HepG2 (cell line): ENCODE data around the gene RNASE12. TPM values are rescaled to one million over a fixed set of nuclear protein-coding genes. Genes with fewer than 3 reads are reported as not detected.

Experiments used
- ATAC-seq: fragments of 200-7000 bp; cut with Tn5 transposase; 3 replicates; pipeline ENCODE4 v1.9.1; 2020; ENCODE audit warnings: mild to moderate bottlenecking, moderate library complexity
- BruUV-seq: library from RNA; stranded (reverse); fragments of 400-500 nt; replicated peaks from 2 replicates; lab custom pipeline; 2021; lab: Mats Ljungman, UMichigan
- CTCF ChIA-PET: fragments of 300-600 bp; formaldehyde crosslinking; extraction: SDS; loops from one replicate; lab custom pipeline; 2021; ENCODE audit warnings: low total read pairs, inconsistent platforms, low intra/inter-chr PET ratio; lab: Yijun Ruan, JAX
- POLR2A ChIA-PET: fragments of 350-600 bp; sonication (Branson Sonifier 250); formaldehyde crosslinking; loops from one replicate; lab custom pipeline; 2020; ENCODE audit warnings: antibody characterized with exemption, inconsistent platforms; lab: Yijun Ruan, JAX
- DNase-seq: peaks from one replicate; pipeline ENCODE4 v3.0.0-alpha.2; 2015; ENCODE audit warnings: low spot score
- FAIRE-seq: peaks from 3 replicates; lab custom pipeline; 2011; peaks lifted over from hg19 to GRCh38; lab: Jason Lieb, UNC
- H2AFZ ChIP-seq: one replicate; pipeline ENCODE4 v1.6.1; 2011; ENCODE audit warnings: low read length, inconsistent platforms
- H3K27ac ChIP-seq: fragments of 300-600 bp; 3 replicates; pipeline ENCODE4 v1.8.0; 2011; ENCODE audit warnings: mixed run types, mild to moderate bottlenecking, mixed read lengths, low read length, inconsistent platforms; ENCODE audit not compliant: insufficient read depth; ENCODE audit errors: extremely low read length
- H3K27me3 ChIP-seq, 2 experiments: fragments of 200-600 bp in 1 of 2; 2 replicates in 1 of 2; 3 replicates in 1 of 2; pipeline versions ENCODE4 v1.6.0 to v1.8.0; 2011; ENCODE audit warnings: low read length in 2 of 2, mild to moderate bottlenecking in 2 of 2, moderate library complexity in 2 of 2, inconsistent platforms in 1 of 2; ENCODE audit not compliant: insufficient read depth in 2 of 2, control insufficient read depth in 1 of 2
- H3K36me3 ChIP-seq, 2 experiments: fragments of 200-600 bp in 1 of 2; replicated peaks in 1 of 2; 2 replicates in 1 of 2; 3 replicates in 1 of 2; pipeline versions ENCODE4 v1.5.1 to v1.8.0; 2011; ENCODE audit warnings: low read length in 2 of 2, inconsistent platforms in 1 of 2; ENCODE audit not compliant: insufficient read depth in 2 of 2, control insufficient read depth in 1 of 2
- H3K4me1 ChIP-seq: 2 replicates; pipeline ENCODE4 v1.5.1; 2012; ENCODE audit warnings: low read length, inconsistent platforms; ENCODE audit not compliant: insufficient read depth
- H3K4me2 ChIP-seq: 2 replicates; pipeline ENCODE4 v1.6.0; 2011; ENCODE audit warnings: low read depth, low read length, inconsistent platforms
- H3K4me3 ChIP-seq, 3 experiments: fragments of 200-600 bp in 1 of 3; sonication (generic), shearing (Covaris generic) in 1 of 3; replicated peaks in 1 of 3; 2 replicates each; pipeline ENCODE4 v1.5.1; 2011 to 2016; ENCODE audit warnings: low read length in 3 of 3, inconsistent platforms in 2 of 3, low read depth in 2 of 3, mild to moderate bottlenecking in 2 of 3, control low read depth in 1 of 3, mixed read lengths in 1 of 3; ENCODE audit not compliant: insufficient read depth in 1 of 3
- H3K79me2 ChIP-seq: one replicate; pipeline ENCODE4 v1.6.1; 2011; ENCODE audit warnings: low read length, inconsistent platforms; ENCODE audit not compliant: insufficient read depth
- H3K9ac ChIP-seq: 2 replicates; pipeline ENCODE4 v1.6.0; 2011; ENCODE audit warnings: mild to moderate bottlenecking, low read depth, low read length, inconsistent platforms; ENCODE audit not compliant: insufficient read depth
- H3K9me3 ChIP-seq: 2 replicates; pipeline ENCODE4 v1.5.1; 2012; ENCODE audit warnings: mild to moderate bottlenecking, low read length
- H4K20me1 ChIP-seq: 2 replicates; pipeline ENCODE4 v1.6.0; 2011; ENCODE audit warnings: inconsistent platforms, mild to moderate bottlenecking, low read length, moderate library complexity; ENCODE audit not compliant: insufficient read depth
- CBX1 ChIP-seq: IDR thresholded peaks from one replicate; pipeline ENCODE4 v1.6.1; 2016; ENCODE audit warnings: antibody characterized with exemption, low read depth
- FIP1L1 ChIP-seq: fragments of 200-400 bp; formaldehyde crosslinking; IDR thresholded peaks from 2 replicates; pipeline ENCODE4 v1.6.1; 2018; ENCODE audit warnings: low read depth, mild to moderate bottlenecking, low read length, moderate library complexity, borderline replicate concordance; ENCODE audit not compliant: insufficient read depth
- HNRNPLL ChIP-seq: fragments of 200-400 bp; formaldehyde crosslinking; IDR thresholded peaks from 2 replicates; pipeline ENCODE4 v1.6.1; 2017; ENCODE audit warnings: mild to moderate bottlenecking, low read depth, low read length; ENCODE audit not compliant: poor library complexity, severe bottlenecking
- HOMEZ ChIP-seq: IDR thresholded peaks from 2 replicates; pipeline ENCODE4 v1.6.1; 2016; ENCODE audit warnings: low read depth
- KLF6 ChIP-seq: IDR thresholded peaks from 2 replicates; pipeline ENCODE4 v1.8.0; 2016; ENCODE audit warnings: missing biosample characterization, missing genetic modification reagents
- MAFK ChIP-seq, 2 experiments: IDR thresholded peaks in 1 of 2; conservative IDR thresholded peaks in 1 of 2; 2 replicates each; pipeline ENCODE4 v1.6.1; 2011; ENCODE audit warnings: improper control_type of control experiment in 2 of 2, low read length in 2 of 2
- MBD4 ChIP-seq: IDR thresholded peaks from 2 replicates; pipeline ENCODE4 v1.6.1; 2012; ENCODE audit warnings: low read length, inconsistent platforms, borderline replicate concordance
- NFATC3 ChIP-seq: sonication (generic); formaldehyde crosslinking; IDR thresholded peaks from 2 replicates; pipeline ENCODE4 v1.5.1; 2020; ENCODE audit warnings: mild to moderate bottlenecking, missing genetic modification reagents
- NFYB ChIP-seq: sonication (generic); formaldehyde crosslinking; IDR thresholded peaks from 2 replicates; pipeline ENCODE4 v1.4.0; 2020; ENCODE audit warnings: missing genetic modification reagents
- NR1H2 ChIP-seq: sonication (generic); formaldehyde crosslinking; IDR thresholded peaks from 2 replicates; pipeline ENCODE4 v1.8.1; 2022; ENCODE audit warnings: low read depth, missing genetic modification reagents, borderline replicate concordance
- PAF1 ChIP-seq: IDR thresholded peaks from 2 replicates; pipeline ENCODE4 v1.6.1; 2016; ENCODE audit warnings: missing genetic modification reagents, missing compliant biosample characterization
- PHF21A ChIP-seq: sonication (generic); formaldehyde crosslinking; IDR thresholded peaks from 2 replicates; pipeline ENCODE4 v1.5.0; 2020; ENCODE audit warnings: mild to moderate bottlenecking, missing genetic modification reagents
- PREB ChIP-seq: sonication (generic); formaldehyde crosslinking; IDR thresholded peaks from 2 replicates; pipeline ENCODE4 v1.4.0; 2020; ENCODE audit warnings: missing genetic modification reagents
- PRPF4 ChIP-seq: fragments of 200-400 bp; formaldehyde crosslinking; IDR thresholded peaks from 2 replicates; pipeline ENCODE4 v1.6.1; 2016; ENCODE audit warnings: low read length, low read depth; ENCODE audit not compliant: poor library complexity, severe bottlenecking
- RFX3 ChIP-seq: IDR thresholded peaks from 2 replicates; pipeline ENCODE4 v1.6.1; 2016; ENCODE audit warnings: missing biosample characterization, missing genetic modification reagents
- RXRA ChIP-seq: sonication (generic); formaldehyde crosslinking; IDR thresholded peaks from 2 replicates; pipeline ENCODE4 v1.5.1; 2020; ENCODE audit warnings: missing genetic modification reagents
- SALL1 ChIP-seq: sonication (generic); formaldehyde crosslinking; IDR thresholded peaks from 2 replicates; pipeline ENCODE4 v1.8.0; 2022; ENCODE audit warnings: mild to moderate bottlenecking, missing genetic modification reagents
- ZNF564 ChIP-seq: sonication (generic); formaldehyde crosslinking; IDR thresholded peaks from 2 replicates; pipeline ENCODE4 v1.8.1; 2023; ENCODE audit warnings: mild to moderate bottlenecking, missing genetic modification reagents
- ZNF629 ChIP-seq: sonication (generic); formaldehyde crosslinking; conservative IDR thresholded peaks from 2 replicates; pipeline ENCODE4 v1.5.0; 2020; ENCODE audit warnings: missing genetic modification reagents
- WGBS: methylation state at CpG from one replicate; pipeline ENCODE4 v1.1.6; 2017; ENCODE audit warnings: low lambda C conversion rate; 5-methylcytosine and 5-hydroxymethylcytosine counted together
- in situ Hi-C: cut with HindIII; loops from 2 replicates; pipeline ENCODE4 v1.10.0; 2017; ENCODE audit warnings: low pct_unique_long_range_greater_than_20kb; ENCODE audit not compliant: extremely low pct_ligation_motif_present
- intact Hi-C: fragments of 100-400 bp; cut with micrococcal nuclease; formaldehyde crosslinking; loops from one replicate; pipeline ENCODE4 v1.10.0; 2022; ENCODE audit not compliant: unreplicated experiment
- polyA plus RNA-seq, 8 experiments: library from polyadenylated mRNA; depleted of rRNA in 3 of 8; stranded (reverse) in 7 of 8; unstranded in 1 of 8; fragments of >200 nt; fragmentation: Illumina TruSeq in 4 of 8; extraction: Trizol in 4 of 8; gene quantifications; 2 replicates each; pipeline versions ENCODE4 v1.2.1 to v1.2.3, GENCODE V29; 2011 to 2016; ENCODE audit warnings: low read depth in 4 of 8, missing spikeins in 1 of 8, mixed read lengths in 1 of 8; ENCODE audit not compliant: insufficient read depth in 1 of 8
- total RNA-seq, 5 experiments: library from RNA; depleted of rRNA; stranded (reverse); fragments of >200 nt; fragmentation: Illumina TruSeq; extraction: Trizol; gene quantifications; 2 replicates each; pipeline ENCODE4 v1.2.3, GENCODE V29; 2016; ENCODE audit warnings: low read depth in 1 of 5

RNASE12 gene
- total and polyA plus RNA-seq, 2 of the 13 experiments (the other 11 are each of a cell fraction or from before 2014, with no cell fraction given) = not detected

DNA sequence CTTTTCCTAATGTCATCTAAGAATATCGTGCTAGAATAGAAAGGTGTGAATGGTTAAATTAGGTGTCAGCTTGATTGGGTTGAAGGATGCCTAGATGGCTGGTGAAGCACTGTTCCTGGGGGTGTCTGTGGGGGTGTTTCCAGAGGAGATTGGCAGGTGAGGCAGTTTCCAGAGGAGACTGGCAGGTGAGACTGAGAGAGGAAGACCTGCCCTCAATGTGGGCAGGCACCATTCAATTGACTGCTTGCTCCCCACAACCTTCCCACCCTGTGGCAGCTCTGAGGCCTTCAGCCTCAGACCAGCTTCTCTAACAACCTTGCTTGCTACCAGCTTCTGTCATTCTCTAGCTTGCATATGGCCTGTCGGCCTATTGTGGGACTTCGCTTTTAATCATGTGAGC is 39.6 kb downstream of the RNASE12 start:
- 76% methylated on average over 3 of the region's 3 CpGs for WGBS
- BruUV-seq = no TSS peak
- H3K36me3 ChIP-seq = no peaks in the 10 kb centered on the region
- no peak overlapping the region for H3K4me3 ChIP-seq
- intact Hi-C loops = no loop called here
- no peak overlapping the region for H3K9ac ChIP-seq
- H3K9me3 ChIP-seq = no peaks in the 10 kb centered on the region
- H3K27me3 ChIP-seq = no peaks in the 10 kb centered on the region; a peak in 1 of 5 replicates
- TF ChIP-seq PRPF4 (no peak), MAFK (conservative IDR thresholded peaks at IDR 0.05 in 1 of 2, IDR thresholded peaks at IDR 0.05 in 1 of 2; ENCODE audit: low read length in 2 of 2) (no peak), NFYB (no peak), ZNF564 (CRISPR knock-in tag) (no peak), CBX1 (no peak), NFATC3 (CRISPR knock-in tag) (no peak), HOMEZ (CRISPR knock-in tag) (no peak), PHF21A (CRISPR knock-in tag) (no peak), HNRNPLL (no peak), FIP1L1 (no peak), NR1H2 (CRISPR knock-in tag) (no peak), PAF1 (CRISPR knock-in tag) (no peak), PREB (CRISPR knock-in tag) (no peak), SALL1 (no peak), RFX3 (CRISPR knock-in tag) (no peak), RXRA (CRISPR knock-in tag) (no peak), MBD4 (no peak), ZNF629 (CRISPR knock-in tag) (no peak), KLF6 (CRISPR knock-in tag) (no peak)
- no peak overlapping the region for H3K4me2 ChIP-seq
- no peak overlapping the region for H2AFZ ChIP-seq
- ATAC-seq (no peak), FAIRE-seq (no peak), DNase-seq (no peak)
- H3K4me1 ChIP-seq = no peaks in the 10 kb centered on the region
- POLR2A ChIA-PET = no interaction called here
- no peaks in the 10 kb centered on the region for H3K79me2 ChIP-seq
- in situ Hi-C loops = no loop called here
- CTCF ChIA-PET = no interaction called here
- H4K20me1 ChIP-seq = no peaks in the 10 kb centered on the region
- H3K27ac ChIP-seq = no peak overlapping the region
